Subcutaneous adipose tissue (tissue), 4 donors: Measurements from ENCODE around the gene FBXL5. TPM values are rescaled to one million over a fixed set of nuclear protein-coding genes. Genes with fewer than 3 reads are reported as not detected.

ENCODE experiments used
- total RNA-seq, 4 donors: library from RNA; depleted of rRNA; stranded (reverse); fragments of >200 nt; gene quantifications; one replicate each; pipeline ENCODE4 v1.1.0, GENCODE V29; 2016
- TF ChIP-seq, protein P1 (sequence below): fragments of 450-650 bp; IDR thresholded peaks from one replicate; pipeline ENCODE4 v1.5.1; 2016; ENCODE audit warnings: low read depth, mild to moderate bottlenecking, control low read depth, antibody characterized with exemption, moderate library complexity

FBXL5 gene
- total RNA-seq, 4 donors from 2014 or later = 175 to 234 (median 217) TPM

DNA sequence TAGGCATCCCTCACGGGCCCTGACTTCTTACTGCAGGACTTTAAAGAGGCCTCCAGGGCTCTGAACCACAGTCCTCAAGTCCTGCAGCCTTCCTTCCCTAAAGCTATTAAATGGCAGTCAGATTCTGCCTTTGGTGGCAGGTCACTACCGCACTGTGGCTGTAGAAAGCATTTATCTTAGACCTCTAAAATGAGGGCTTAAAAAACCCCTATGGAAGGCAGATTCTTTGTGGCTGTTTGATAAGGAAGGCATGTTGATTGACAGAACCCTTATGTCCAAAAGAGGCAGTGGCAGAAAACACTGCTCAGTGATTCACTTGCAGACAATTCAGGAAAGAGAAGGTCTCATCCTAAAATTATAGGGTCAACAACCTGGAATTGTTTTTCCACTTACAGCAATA lies 79.2 kb downstream of the FBXL5 start:
- TF ChIP-seq, protein P1, sequence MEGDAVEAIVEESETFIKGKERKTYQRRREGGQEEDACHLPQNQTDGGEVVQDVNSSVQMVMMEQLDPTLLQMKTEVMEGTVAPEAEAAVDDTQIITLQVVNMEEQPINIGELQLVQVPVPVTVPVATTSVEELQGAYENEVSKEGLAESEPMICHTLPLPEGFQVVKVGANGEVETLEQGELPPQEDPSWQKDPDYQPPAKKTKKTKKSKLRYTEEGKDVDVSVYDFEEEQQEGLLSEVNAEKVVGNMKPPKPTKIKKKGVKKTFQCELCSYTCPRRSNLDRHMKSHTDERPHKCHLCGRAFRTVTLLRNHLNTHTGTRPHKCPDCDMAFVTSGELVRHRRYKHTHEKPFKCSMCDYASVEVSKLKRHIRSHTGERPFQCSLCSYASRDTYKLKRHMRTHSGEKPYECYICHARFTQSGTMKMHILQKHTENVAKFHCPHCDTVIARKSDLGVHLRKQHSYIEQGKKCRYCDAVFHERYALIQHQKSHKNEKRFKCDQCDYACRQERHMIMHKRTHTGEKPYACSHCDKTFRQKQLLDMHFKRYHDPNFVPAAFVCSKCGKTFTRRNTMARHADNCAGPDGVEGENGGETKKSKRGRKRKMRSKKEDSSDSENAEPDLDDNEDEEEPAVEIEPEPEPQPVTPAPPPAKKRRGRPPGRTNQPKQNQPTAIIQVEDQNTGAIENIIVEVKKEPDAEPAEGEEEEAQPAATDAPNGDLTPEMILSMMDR = no peak

DNA sequence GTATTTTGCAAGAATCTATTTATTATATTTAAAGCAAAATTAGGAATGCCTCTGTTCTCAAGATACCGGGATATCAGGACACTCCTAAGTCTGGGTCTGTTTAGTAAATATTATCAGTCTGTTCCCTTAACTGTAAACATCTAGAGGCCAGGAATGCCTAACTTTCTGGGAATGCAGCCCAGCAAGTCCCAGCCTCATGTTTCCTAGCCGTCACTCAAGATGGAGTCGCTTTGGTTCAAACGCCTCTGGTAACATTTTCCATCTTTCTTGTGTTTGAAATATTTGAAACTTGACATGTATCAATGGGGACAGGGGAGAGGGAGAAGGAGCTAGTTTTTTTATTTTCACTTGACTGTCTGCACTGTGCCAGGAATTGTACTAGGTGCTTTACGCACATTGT lies 85.4 kb downstream of the FBXL5 start:
- TF ChIP-seq, protein P1 = no peak

DNA sequence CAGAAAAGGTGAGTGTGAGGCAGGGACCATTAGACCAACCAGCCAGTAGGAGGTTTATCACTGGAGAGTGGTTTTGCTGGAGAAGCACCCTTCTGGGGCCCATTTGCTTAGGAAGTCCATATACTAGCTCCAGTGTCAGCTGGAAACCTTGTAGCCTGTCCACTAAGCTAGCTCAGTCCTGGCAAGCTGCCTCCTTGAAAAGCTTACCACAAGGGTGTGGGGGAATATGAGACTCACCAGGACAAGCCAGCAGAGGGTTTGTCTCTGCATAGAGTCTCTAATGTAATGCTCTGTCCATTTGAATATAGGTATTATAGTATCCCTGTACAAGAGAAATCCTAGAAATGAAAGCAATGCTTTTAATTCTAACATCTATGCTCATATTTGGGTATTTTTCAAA lies 86.3 kb downstream of the FBXL5 start:
- TF ChIP-seq, protein P1 = no peak

DNA sequence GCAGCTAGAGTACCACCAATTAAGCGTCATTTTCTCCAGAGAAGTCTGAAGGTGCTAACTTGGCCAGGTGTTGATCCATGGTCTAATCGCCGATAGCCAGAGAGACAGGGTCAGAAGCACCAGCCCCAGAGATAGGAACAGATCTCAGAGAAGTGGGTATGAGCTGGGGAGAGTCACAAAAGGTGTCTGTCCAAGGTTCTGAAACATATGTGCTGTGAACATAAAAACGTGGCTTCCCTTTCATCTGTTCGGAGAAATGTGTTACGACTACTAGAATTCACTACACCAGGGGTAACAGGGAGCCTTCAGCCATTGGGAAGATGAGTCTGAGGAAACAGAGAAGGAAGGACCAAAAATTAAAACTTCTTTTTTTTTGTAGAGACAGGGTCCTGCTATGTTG lies 91.3 kb downstream of the FBXL5 start:
- TF ChIP-seq, protein P1 = no peak

DNA sequence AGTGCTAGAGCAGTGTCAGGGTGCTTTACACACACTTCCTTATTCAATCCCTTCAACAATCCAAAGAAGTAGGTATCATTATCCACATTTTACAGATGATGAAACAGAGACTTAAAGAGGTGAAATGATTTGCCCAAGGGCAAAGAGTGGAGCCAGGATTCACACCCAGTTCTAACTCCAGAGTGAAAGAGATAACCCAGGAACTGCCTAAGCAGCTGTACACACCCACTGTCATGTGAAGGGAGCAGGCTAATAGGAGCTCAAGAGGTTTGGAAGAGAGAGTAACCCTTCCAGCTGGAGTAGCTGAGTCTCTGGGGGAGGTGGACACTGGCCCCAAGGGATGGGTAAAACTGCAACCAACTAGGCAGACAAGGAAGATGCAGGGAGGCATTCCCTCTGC lies 92.5 kb downstream of the FBXL5 start:
- TF ChIP-seq, protein P1 = no peak

DNA sequence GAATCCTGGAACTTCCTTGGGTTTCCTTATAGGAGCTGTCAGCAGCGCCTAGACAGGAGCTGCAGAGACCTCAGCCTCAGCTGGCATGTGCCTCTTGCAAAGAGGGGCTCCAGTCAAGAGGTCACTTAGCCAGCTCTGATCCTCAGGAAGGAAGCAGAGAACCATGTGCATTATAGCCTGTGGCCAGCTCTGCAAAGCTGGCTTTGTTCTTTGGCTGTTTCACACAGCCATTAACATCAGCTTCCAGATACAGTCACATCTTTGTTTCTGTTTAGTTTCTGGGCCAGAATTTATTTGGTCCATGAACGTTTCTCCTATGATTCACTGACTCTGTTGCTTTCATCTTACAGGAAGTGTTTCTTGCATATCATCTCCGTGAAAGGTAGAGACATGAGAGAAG lies 93.0 kb downstream of the FBXL5 start:
- TF ChIP-seq, protein P1 = no peak

DNA sequence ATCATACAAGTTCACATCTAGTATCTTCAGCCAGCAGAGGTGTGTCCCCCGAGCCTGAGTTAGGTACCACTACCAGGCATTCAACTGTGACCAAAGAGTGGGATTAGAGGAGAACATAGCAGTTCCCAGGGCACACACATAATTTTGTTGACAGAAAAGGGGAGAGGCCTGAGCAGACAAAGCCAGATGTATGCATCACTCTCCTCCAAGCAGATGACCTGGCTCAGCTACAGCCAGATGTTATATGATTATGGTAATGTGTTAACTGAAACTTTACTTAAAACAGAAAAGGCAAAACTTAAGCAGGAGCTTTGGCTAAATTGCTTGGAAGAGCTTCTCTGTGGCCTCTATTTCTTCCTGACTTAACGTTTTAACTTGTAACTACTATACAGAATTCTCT lies 96.6 kb downstream of the FBXL5 start:
- TF ChIP-seq, protein P1 = no peak
